DMS53 (cell line): ENCODE measurements around the gene TFDP1.

Experiments
- DNase-seq: peaks from one replicate; lab custom pipeline; 2025; lab: John Stamatoyannopoulos, UW

The TFDP1 gene

GRCh38 chr13:113651511-113652403, 67.2 kb downstream of the TFDP1 start:
- no peak for DNase-seq

DNA sequence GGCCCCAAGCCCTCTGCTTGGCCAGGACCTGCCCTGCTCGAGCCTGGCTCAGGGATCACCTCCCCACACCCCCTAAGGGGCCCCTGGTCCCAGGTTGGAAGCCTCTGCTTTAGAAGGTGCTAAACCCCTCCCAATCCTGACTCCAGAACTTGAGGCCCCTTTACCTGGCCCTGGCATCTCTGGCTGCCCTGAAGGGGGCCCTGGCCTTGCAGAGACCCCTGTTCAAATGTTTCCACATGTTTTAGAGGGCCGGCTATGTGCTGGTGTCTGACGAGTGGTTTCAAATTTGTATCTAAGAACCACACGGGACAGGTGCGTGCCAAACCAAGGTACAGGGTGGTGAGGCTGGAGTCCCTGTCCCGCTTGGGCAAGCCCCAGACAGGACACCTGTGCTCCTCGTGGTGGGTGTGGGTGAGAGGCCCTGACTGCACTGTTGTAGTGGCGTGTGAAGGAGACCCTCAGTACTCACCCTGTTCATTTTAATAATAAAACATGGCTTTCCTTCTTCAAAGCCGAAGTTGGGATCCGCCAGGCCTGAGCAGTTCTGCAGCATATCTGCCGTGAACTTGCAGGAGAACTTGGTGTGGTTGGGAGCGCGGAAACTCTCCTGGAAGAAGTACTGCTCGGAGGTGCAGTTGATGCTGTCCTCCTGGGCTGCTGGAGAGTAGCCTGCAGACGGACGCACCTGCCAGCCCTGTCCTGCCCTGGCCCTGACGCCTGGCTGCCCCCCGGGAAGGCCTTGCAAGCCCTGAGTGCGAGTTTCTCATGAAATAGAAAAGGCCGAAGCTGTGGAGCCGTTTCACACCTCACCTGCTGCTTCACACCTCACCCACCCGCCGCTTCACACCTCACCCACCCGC, 68.1 kb downstream of the TFDP1 start:
- DNase-seq: no peak

DNA sequence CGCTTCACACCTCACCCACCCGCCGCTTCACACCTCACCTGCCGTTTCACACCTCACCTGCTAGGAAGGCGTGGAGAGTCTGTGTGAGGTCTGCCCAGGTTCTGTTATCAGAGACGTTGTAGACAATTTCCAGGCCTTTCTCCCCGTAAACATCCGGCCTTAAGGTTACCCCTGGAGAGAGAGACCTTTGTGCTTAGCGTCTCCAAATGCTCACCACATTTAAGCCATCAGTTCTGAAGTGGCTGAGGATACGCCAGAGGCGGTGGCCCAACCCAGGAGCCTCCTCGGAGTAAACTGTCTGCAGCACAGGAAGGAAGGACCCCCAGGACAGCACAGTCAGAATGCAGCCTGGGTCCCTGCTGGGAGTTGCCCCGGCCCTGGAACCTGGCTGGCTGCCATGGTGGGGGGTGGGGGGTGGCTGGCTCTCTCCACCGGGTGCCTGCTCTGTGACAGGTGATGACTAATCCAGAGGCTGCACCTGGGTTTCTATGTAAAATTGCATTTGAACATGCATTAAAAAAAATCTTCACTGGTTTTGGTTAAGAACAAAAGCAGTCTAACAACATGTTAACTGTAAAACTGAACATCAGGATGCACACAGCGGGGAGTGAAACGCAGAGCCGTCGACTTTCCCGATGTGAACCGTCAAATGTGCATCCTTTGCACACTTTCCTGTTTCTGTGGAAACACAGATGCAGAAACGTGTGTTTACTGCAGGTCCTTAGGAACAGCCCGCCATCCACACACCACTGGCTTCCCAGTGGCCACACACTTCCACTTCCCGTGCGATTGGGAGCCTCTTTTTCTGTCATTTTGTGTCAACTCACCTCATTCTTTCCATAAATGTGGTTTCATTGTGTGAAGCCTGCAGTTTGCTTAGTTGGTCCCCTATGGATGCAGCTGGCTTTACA, 69.0 kb downstream of the TFDP1 start:
- DNase-seq: peak; percentile 63

DNA sequence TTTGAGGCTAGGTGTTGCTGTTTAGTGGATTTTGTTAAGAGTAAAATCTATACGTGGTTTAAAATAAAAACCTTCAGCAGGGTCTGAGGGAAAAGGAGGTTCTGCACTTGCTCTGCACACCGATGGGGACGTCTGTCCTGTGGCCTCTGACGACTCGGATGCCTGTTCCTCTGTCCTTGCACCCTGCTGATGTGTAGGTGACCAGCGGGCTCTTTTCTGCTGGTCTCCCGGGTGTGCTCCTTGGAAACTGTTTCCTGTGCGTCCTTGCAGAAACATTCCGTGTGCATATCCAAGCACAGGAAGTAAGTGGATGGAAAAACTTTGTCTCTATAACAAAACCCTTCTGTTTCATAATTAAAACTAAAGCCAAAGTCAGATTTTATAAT, 69.6 kb downstream of the TFDP1 start:
- DNase-seq: no peak

- no peak for DNase-seq
These were observed 70.2 kb downstream of the TFDP1 start for GRCh38 chr13:113654591-113655345.

DNA sequence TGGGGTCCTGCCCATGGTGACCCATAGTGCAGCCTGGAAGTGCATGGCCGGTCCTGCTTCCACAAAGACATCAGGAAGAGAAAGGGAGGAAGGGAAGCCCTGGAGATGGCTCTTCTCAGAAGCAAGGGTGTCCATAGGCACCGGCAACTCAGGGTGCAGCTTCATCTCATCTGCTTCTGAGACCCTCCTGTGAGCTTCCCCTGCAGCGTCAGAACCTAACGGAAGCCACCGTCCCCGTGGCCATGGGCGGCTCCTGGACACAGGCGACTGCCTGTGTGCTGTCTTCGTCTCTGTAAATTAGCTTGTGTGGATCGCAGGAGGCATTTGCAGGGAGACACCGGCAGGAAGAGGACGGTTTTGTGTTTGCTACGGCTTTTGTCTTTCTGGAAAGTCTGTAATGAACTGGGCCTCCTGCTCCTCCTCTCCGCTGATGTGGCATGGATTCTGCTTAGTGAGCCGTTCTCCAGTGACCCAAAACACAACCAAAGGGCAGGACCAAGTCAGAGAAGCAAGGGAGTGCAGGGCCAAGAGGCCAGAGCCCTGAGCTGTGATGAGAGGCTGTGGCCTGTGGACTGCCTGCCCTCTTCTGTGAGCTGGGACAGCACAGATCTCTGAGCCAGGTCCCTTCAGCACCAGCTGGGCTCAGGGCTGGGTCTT, 70.9 kb downstream of the TFDP1 start:
- no peak for DNase-seq

DNA sequence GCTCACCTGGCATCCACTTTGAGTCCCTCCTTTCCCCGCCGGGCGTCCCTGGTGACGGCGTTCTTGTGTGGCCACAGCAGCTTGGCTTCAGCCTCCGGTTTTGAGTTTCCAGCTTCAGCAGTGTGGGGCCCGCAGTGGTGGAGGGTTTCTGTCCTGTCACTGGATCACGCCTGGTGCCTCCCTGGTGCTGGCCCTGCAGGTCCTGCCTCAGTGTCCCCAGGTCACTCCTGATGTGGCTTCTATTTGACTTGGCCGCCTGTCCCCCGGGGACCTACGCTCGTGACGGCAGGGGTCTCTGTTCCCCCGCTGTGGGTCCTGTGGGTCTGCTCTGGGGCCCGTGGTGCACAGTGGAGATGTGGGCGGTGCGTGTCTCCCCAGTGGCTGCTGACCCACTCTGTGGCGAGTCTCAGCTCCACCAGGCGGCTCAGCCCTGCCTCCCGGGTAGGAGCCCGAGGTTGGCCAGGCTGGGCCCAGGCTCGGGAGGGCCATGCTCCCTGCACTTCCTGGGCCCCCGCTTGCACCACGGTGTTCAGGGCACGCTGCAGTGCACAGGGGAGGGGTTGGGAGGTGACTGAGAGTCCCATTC, 71.5 kb downstream of the TFDP1 start:
- DNase-seq: no peak

GRCh38 chr13:113656831-113657671, 72.5 kb downstream of the TFDP1 start:
- no peak for DNase-seq

DNA sequence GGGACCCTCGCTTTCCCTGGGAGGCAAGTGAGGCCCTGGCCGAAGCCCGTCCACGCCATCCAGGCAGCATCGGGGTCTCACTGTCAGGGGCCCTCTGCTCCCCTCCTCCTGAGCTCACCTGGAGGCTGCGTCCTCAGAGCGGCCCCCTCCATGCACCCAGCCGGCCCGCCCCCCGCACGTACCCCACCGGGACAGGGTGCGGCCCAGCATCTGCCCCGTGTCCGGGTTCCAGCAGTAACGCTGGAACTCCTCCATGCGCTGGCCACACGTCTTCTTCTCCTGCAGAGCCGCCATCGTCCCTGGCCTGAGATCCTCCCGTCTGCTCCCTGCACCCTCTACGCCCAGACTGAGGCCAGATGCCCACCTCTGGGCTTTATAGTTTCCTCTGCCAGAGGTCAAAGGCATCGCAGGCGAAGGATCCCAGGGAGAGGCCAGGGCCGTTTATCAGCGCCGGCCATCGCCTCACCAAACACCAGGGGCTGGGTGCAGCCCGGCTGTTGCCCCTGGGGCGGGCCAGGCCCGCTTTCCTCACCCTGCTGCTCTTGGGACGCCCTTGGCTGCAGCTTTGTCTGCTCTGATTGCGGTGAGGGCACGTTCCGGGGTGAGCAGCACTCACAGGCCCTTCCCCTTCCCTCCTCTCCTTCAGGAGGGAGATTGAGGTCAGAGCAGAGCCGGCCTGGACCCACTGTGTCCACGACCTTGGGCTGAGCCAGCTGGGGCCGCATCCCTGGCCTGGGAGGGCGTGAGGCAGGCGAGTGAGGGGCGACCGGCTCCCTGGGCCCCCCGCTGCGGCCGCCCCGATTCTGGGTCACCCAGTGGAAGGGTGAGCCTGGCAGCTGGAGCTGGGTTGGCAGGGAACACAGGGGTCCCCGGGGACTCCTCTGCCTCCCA, 73.5 kb downstream of the TFDP1 start, which contains the start of gene ATP4B:
Gene ATP4B (minus strand): TSS at position 348 of the 891 bp plus-strand sequence. CDS start 54 bp downstream, at position 294.
- no peak for DNase-seq

DNA sequence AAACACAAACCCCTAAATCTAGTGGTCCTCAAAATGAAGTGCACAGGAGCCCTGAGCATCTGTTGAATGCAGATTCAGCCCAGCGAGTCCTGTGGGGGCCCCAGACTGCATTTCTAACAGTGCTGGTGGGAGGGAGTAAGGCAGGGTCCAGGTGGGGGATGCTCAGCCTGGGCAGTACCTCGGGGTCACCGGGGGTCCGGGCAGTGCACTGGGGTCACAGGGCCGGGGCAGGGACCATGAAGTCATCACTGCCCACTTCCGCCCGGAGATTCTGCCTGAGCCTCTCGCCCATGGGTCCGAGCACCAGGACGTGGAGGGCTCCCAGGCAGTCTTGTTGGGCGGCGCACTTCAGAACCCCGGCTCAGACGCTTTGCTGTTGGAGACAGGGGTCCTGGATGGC, 74.3 kb downstream of the TFDP1 start:
- DNase-seq: no peak

DNA sequence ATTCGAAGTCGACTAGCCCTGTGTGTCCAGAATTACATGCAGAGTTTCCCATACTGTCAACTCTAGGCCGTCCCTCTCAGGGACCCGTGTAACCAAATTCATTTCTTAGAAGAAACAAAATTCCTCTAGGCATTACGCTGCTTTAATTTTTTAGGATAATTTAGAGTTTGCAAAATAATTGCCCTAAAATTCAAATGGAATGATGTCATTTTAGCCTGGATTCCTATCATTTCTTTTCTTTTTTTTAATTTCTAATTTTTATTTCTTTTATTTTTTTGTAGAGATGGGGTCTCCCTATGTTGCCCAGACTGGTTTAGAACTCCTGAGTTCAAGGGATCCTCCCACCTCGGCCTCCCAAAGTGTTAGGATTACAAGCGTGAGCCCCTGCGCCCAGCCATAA, 74.8 kb downstream of the TFDP1 start:
- no peak for DNase-seq

- DNase-seq: no peak
These were observed 75.5 kb downstream of the TFDP1 start for GRCh38 chr13:113660066-113660465.

- no peak for DNase-seq
These were observed 77.0 kb downstream of the TFDP1 start for GRCh38 chr13:113661509-113661908.

- DNase-seq: no peak
These were observed 79.4 kb downstream of the TFDP1 start for GRCh38 chr13:113663934-113664333.

- DNase-seq: no peak
These were observed 80.4 kb downstream of the TFDP1 start for GRCh38 chr13:113664751-113665596.

DNA sequence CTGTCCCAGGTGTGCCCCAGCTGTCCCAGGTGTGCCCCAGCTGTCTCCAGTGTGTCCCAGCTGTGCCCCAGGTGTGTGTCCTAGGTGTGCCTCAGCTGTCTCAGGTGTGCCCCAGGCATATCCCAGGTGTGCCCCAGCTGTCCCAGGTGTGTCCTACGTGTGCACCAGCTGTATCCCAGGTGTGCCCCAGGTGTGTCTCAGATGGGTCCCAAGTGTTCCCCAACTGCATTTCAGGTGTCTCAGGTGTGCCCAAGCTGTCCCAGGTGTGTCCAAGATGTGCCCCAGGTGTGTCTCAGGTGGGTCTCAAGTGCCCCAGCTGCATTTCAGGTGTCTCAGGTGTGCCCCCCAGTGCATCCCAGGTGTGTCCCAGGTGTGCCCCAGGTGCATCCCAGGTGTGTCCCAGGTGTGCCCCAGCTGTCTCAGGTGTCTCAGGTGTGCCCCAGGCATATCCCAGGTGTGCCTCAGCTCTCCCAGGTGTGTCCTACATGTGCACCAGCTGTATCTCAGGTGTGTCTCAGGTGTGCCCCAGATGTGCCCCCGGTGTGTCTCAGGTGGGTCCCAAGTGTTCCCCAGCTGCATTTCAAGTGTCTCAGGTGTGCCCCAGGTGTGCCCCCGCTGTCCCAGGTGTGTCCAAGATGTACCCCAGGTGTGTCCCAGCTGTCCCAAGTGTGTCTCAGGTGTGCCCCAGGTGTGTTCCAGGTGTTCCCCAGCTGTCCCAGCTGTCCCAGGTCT, 81.2 kb downstream of the TFDP1 start:
- DNase-seq: no peak

GRCh38 chr13:113666329-113666670, 81.7 kb downstream of the TFDP1 start:
- DNase-seq: peak; percentile 1
